NCI-H1694 (cell line): ENCODE data around the gene TRIP11.

Source experiments
- DNase-seq: peaks from one replicate; lab custom pipeline; 2025; lab: John Stamatoyannopoulos, UW

TRIP11 gene

DNA sequence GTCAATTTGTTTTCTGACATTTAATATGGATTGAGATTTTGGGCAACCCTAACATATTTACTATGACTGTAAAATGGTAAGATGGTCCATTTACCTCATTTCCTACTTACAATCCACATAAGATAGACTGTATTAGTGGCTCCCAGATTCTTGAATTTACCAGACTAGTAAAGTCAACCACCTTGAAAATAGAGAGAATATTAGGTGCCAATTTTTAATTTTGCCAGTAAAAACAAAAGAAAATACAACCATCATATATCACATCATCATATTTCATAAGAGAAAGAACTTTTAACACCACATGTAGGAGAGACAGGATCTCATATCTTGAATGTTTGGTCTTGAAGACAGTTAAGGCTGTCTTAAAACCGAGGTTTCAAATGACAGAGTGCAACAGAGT, 84.7 kb downstream of the TRIP11 start:
- DNase-seq = no peak

GRCh38 chr14:91953170-91953985, 86.5 kb downstream of the TRIP11 start:
- DNase-seq = no peak

GRCh38 chr14:91947475-91948184, 92.2 kb downstream of the TRIP11 start, which contains the start of gene FBLN5:
FBLN5 (minus strand) TSS chr14:91947694; CDS start chr14:91947229, 465 bp downstream.
- no peak for DNase-seq

- peak; percentile 41 for DNase-seq
Observed at GRCh38 chr14:91946622-91947474, 93.0 kb downstream of the TRIP11 start.

GRCh38 chr14:91945751-91946621, 93.9 kb downstream of the TRIP11 start:
- DNase-seq = no peak

DNA sequence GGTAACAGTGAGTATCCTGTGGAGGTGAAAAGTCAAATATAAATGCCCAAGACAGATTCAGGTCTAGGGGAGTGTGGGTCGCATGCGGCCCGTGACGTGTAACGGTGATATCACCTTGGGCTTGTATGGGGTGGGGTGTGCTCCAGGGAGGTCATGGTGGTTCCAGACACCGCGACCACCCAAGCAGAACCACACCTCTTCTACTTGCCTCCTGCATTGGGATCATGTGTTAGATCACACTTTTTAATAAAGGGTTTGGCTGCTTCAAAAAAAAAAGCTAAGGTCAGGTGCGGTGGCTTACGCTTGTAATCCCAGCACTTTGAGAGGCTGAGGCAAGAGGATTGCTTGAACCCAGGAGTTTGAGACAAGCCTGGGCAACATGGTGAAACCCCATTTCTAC, 96.9 kb downstream of the TRIP11 start:
- no peak for DNase-seq

DNA sequence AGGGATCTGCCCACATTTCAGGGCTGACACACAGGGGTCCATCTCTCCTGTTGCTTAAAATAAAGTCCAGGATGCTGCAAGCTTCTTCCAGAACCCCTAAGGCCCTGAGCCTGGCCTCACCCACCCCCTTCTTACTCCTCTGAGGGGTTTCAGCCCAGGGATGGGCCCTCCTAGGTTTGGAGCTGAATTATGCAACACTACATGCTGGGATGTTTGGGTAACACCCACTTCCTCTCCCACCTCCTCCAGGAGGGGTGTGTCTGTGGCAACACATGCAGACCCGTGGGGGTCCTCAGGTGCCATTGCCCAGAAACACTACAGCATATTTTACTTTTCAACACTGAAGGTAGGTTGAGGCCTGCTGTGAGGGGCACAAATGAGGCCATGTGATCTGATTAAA, 97.7 kb downstream of the TRIP11 start:
- no peak for DNase-seq

DNA sequence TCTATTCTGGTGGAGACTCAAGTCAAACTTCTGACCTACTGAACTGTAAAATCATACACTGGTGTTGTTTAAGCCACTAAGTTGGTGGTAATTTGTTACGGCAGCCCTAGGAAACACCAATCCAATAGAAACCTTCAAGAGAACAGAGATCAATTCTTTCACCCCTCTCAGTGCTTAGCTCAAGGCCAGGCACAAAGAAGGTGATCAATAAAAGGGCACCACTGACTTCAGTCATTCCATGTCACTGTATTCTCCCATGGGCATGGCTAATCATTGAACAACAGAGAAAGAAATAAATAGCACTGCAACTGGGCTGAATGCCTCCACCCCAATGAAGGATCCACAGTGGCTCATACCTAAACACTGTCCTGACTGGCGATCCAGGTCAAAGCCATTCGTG, 99.7 kb downstream of the TRIP11 start:
- DNase-seq = no peak

GRCh38 chr14:91935586-91935985, 104.3 kb downstream of the TRIP11 start:
- no peak for DNase-seq

- no peak for DNase-seq
Observed at GRCh38 chr14:91934554-91935285, 105.1 kb downstream of the TRIP11 start.

GRCh38 chr14:91931478-91932088, 108.3 kb downstream of the TRIP11 start:
- no peak for DNase-seq

- no peak for DNase-seq
Observed at GRCh38 chr14:91929700-91930099, 110.2 kb downstream of the TRIP11 start.

- DNase-seq = no peak
Observed at GRCh38 chr14:91927800-91928199, 112.1 kb downstream of the TRIP11 start.

DNA sequence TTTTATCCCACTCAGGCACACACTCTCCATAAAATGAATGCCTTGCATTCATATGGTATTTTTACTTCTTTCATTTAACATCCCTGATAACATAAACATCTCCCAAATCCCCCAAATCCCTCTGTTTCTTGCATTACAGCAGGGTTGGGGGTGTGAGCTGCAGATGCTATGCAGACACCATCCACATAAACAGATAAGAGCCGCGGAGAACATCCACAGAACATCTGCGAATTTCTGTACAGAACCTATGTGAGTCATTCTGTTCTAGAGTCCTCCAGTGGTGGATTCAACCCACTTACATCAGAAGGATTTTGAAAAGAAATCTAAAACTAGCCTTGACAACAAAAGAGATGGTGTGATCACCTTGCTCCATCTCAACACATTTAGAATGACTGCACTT, 112.7 kb downstream of the TRIP11 start:
- DNase-seq = no peak

GRCh38 chr14:91926131-91926890, 113.5 kb downstream of the TRIP11 start:
- no peak for DNase-seq

- no peak for DNase-seq
Observed at GRCh38 chr14:91925727-91926121, 114.1 kb downstream of the TRIP11 start.

DNA sequence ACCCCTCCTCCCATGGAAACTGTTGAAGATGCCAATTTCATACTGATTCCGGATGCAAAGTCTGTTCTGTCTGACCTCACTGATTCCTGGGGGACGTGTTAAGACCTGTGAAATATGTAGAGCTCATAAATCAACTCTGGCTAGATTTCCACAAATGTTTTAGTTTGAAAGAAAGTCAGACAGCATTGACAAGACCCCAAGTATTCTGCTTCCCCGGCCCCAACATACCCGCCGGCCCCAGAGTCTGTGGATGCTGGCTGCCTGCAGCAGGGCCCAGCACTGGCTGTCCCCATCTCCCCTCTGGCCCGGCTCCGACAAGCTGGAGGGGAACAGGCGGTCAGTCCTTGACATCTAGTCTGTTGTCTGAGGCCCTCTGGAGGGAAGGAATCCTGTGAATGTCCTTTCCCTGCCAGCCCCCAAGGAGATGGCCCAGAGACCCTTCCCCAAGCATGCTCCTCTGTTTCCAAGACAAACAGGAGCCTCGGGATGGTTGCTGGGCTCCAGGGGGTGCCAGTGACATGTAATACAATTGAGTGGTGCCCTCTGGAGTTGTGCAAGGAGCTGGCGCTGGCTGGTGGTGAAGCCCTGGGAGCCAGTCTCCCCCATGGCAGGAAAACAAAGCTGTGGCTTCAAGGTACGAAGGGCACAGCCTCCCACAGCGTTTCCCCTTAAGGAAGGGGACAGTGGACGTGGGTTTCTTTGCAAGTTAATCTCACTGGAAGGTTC, 114.7 kb downstream of the TRIP11 start:
- DNase-seq = no peak

DNA sequence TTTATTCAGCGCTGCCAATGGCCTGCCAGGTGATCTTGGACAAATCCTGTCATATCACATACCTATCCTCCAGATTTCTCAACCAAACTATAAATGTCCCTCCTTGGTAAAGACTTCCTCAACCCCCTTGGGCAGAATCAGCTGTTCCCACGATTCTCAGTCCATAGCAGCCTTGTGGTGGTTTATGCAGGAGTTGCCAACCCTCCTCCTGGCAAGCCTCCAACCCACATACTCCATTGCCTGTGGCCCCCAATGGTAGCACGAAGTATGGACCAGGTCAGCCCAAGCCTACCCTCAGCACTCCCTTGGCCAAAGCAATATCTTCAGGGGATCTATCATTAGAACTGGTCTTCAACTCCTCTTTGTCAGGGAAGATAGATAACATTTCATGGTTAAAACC, 119.3 kb downstream of the TRIP11 start:
- DNase-seq = no peak

GRCh38 chr14:91919814-91920213, 120.0 kb downstream of the TRIP11 start:
- DNase-seq = no peak
